Fibroblast of lung (primary cell): ENCODE results near the gene DLGAP3. TPM values are rescaled to one million over a fixed set of nuclear protein-coding genes. Genes with fewer than 3 reads are reported as not detected.

ENCODE experiments used
- DNase-seq, 2 donors: peaks; one replicate each; pipeline versions ENCODE4 v3.0.0 to v3.0.0-alpha.2; 2010; ENCODE audit warnings: low read depth in 2 of 2
- H2AFZ ChIP-seq: 2 replicates; pipeline ENCODE4 v1.5.1; 2012; ENCODE audit warnings: low read length, control low read depth, inconsistent platforms
- H3K27ac ChIP-seq: 2 replicates; pipeline ENCODE4 v1.5.1; 2011; ENCODE audit warnings: low read length, control low read depth; ENCODE audit not compliant: insufficient read depth
- H3K27me3 ChIP-seq: 2 replicates; pipeline ENCODE4 v1.5.1; 2011; ENCODE audit warnings: mild to moderate bottlenecking, low read length; ENCODE audit not compliant: control insufficient read depth, insufficient read depth
- H3K36me3 ChIP-seq: 2 replicates; pipeline ENCODE4 v1.5.1; 2011; ENCODE audit warnings: low read length; ENCODE audit not compliant: control insufficient read depth, insufficient read depth
- H3K4me1 ChIP-seq: 2 replicates; pipeline ENCODE4 v1.5.1; 2011; ENCODE audit warnings: low read length; ENCODE audit not compliant: control insufficient read depth, insufficient read depth; ENCODE audit errors: extremely low read depth
- H3K4me2 ChIP-seq: 2 replicates; pipeline ENCODE4 v1.5.1; 2011; ENCODE audit warnings: low read length, control low read depth; ENCODE audit not compliant: insufficient read depth; ENCODE audit errors: extremely low read depth
- H3K4me3 ChIP-seq, 4 experiments: fragments of 200-600 bp in 1 of 4; sonication (generic) in 1 of 4; replicated peaks in 1 of 4; 2 replicates each; pipeline ENCODE4 v1.5.1; 2011 to 2016; ENCODE audit warnings: low read length in 4 of 4, low read depth in 3 of 4, mild to moderate bottlenecking in 3 of 4, control low read depth in 2 of 4, inconsistent platforms in 1 of 4, mixed read lengths in 1 of 4; ENCODE audit not compliant: insufficient read depth in 1 of 4; ENCODE audit errors: control extremely low read depth in 1 of 4
- H3K79me2 ChIP-seq: 2 replicates; pipeline ENCODE4 v1.5.1; 2012; ENCODE audit warnings: mild to moderate bottlenecking, low read length, inconsistent platforms; ENCODE audit not compliant: control insufficient read depth, insufficient read depth
- H3K9ac ChIP-seq: 2 replicates; pipeline ENCODE4 v1.5.1; 2011; ENCODE audit warnings: mild to moderate bottlenecking, low read length, control low read depth; ENCODE audit not compliant: insufficient read depth
- H3K9me3 ChIP-seq: 2 replicates; pipeline ENCODE4 v1.5.1; 2012; ENCODE audit warnings: low read depth, low read length; ENCODE audit not compliant: control insufficient read depth, insufficient read depth
- H4K20me1 ChIP-seq: 2 replicates; pipeline ENCODE4 v1.5.1; 2011; ENCODE audit warnings: low read length; ENCODE audit not compliant: control insufficient read depth, insufficient read depth; ENCODE audit errors: extremely low read depth
- CTCF ChIP-seq, 2 donors: IDR thresholded peaks in 1 of 2; conservative IDR thresholded peaks in 1 of 2; 1 replicate in 1 of 2; 2 replicates in 1 of 2; pipeline ENCODE4 v1.5.1; 2011 to 2012; ENCODE audit warnings: low read length in 2 of 2, control low read depth in 1 of 2, inconsistent platforms in 1 of 2, low read depth in 1 of 2, mild to moderate bottlenecking in 1 of 2
- EZH2 ChIP-seq: IDR thresholded peaks from 2 replicates; pipeline ENCODE4 v1.5.1; 2012; ENCODE audit warnings: low read length, control low read depth, mild to moderate bottlenecking; ENCODE audit errors: missing control alignments
- polyA plus RNA-seq, 2 donors: library from polyadenylated mRNA; depleted of rRNA in 1 of 2; stranded (reverse) in 1 of 2; unstranded in 1 of 2; fragments of >200 nt; gene quantifications; 2 replicates each; pipeline ENCODE4 v1.2.1, GENCODE V29; 2011 to 2012; ENCODE audit warnings: missing spikeins in 1 of 2
- total RNA-seq: library from RNA; depleted of rRNA; stranded (reverse); fragments of >200 nt; gene quantifications from 2 replicates; pipeline ENCODE4 v1.2.1, GENCODE V29; 2014

DLGAP3 gene
- total and polyA plus RNA-seq, 2 donors (not counting 1 experiment from before 2014, with no cell fraction given) = not detected

GRCh38 chr1:34925730-34926129 is 3.7 kb downstream of the DLGAP3 start:
- Histone ChIP-seq H3K9me3 (no peaks in the 10 kb centered on the region), H3K79me2 (no peaks in the 10 kb centered on the region), H3K9ac (no peak overlapping the region), H3K4me3 (no peak overlapping the region), H3K27me3 (peaks cover 28% of the 10 kb centered on the region), H3K27ac (no peak overlapping the region), H3K4me2 (no peak overlapping the region), H3K36me3 (no peaks in the 10 kb centered on the region), H2AFZ (no peak overlapping the region), H4K20me1 (no peaks in the 10 kb centered on the region), H3K4me1 (no peaks in the 10 kb centered on the region)
- DNase-seq = no peak
- TF ChIP-seq EZH2 (no peak), CTCF (conservative IDR thresholded peaks at IDR 0.05 in 1 of 2, IDR thresholded peaks at IDR 0.05 in 1 of 2; ENCODE audit: low read depth in 1 of 2, low read length in 2 of 2) (no peak)

GRCh38 chr1:34924759-34925555 is 4.5 kb downstream of the DLGAP3 start:
- no peak overlapping the region for H3K4me2 ChIP-seq
- DNase-seq = peak; percentile 50 to 61
- no peak overlapping the region for H3K4me3 ChIP-seq
- H3K27me3 ChIP-seq = peaks cover 24% of the 10 kb centered on the region
- H2AFZ ChIP-seq = no peak overlapping the region
- H4K20me1 ChIP-seq = no peaks in the 10 kb centered on the region
- H3K27ac ChIP-seq = no peak overlapping the region
- H3K79me2 ChIP-seq = no peaks in the 10 kb centered on the region
- no peaks in the 10 kb centered on the region for H3K36me3 ChIP-seq
- H3K9me3 ChIP-seq = no peaks in the 10 kb centered on the region
- no peak overlapping the region for H3K9ac ChIP-seq
- no peak for TF ChIP-seq CTCF (conservative IDR thresholded peaks at IDR 0.05 in 1 of 2, IDR thresholded peaks at IDR 0.05 in 1 of 2; ENCODE audit: low read depth in 1 of 2, low read length in 2 of 2)
- TF ChIP-seq EZH2 = no peak
- H3K4me1 ChIP-seq = no peaks in the 10 kb centered on the region

- Histone ChIP-seq H3K9me3 (no peaks in the 10 kb centered on the region), H3K4me3 (no peak overlapping the region), H3K9ac (no peak overlapping the region), H3K27ac (no peak overlapping the region), H3K79me2 (no peaks in the 10 kb centered on the region), H3K4me2 (no peak overlapping the region), H4K20me1 (no peaks in the 10 kb centered on the region), H3K4me1 (no peaks in the 10 kb centered on the region), H3K36me3 (no peaks in the 10 kb centered on the region), H2AFZ (no peak overlapping the region), H3K27me3 (peaks cover 14% of the 10 kb centered on the region)
- TF ChIP-seq CTCF (conservative IDR thresholded peaks at IDR 0.05 in 1 of 2, IDR thresholded peaks at IDR 0.05 in 1 of 2; ENCODE audit: low read depth in 1 of 2, low read length in 2 of 2) = no peak
- no peak for TF ChIP-seq EZH2
- no peak for DNase-seq
Observed at GRCh38 chr1:34923490-34923889, 6.0 kb downstream of the DLGAP3 start.
